GM18508 (cell line): ENCODE data around the gene MEX3B.
"Not testable (repeated sequence)": the region's sequence is repeated elsewhere in the genome, so short reads cannot be mapped to it uniquely, and the experiment has no call there.

Experiments used
- ATAC-seq: cut with Tn5 transposase; IDR thresholded peaks from one replicate; pipeline ENCODE4 v1.9.1; 2021; ENCODE audit warnings: moderate number of reproducible peaks; ENCODE audit not compliant: insufficient read depth, unreplicated experiment

The MEX3B gene

GRCh38 chr15:82017656-82018055 is 28.2 kb downstream of the MEX3B start:
- no peak for ATAC-seq

- ATAC-seq: no peak
Measured at GRCh38 chr15:82014989-82015388, 30.8 kb downstream of the MEX3B start.

GRCh38 chr15:82012908-82013307 is 32.9 kb downstream of the MEX3B start:
- no peak for ATAC-seq

- ATAC-seq: no peak
Measured at GRCh38 chr15:82005239-82005638, 40.6 kb downstream of the MEX3B start.

- ATAC-seq: no peak
Measured at GRCh38 chr15:82003916-82004315, 41.9 kb downstream of the MEX3B start.

- ATAC-seq: not testable (repeated sequence)
Measured at GRCh38 chr15:81995081-81995480, 50.7 kb downstream of the MEX3B start.

DNA sequence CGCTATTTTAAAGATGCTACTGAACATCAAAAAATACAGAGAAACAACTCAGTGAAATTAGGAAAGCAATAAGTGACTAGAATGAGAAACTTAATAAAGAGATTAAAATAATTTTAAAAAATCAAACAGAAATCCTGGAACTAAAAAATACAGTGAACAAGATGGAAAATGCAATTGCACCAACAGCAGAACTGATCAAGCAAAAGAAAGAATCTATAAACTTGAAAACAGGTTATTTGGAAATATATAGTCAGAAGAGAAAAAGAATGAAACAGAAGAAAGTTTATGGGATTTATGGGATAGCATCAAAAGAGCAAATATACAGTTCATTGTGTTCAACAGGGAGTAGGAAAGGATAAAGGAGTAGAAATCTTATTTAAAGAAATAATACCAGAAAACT is 53.3 kb downstream of the MEX3B start:
- no peak for ATAC-seq
